ENCODE measurements around the gene GMPR2. TPM values are rescaled to one million over a fixed set of nuclear protein-coding genes. Genes with fewer than 3 reads are reported as not detected.

Gene GMPR2
- total and polyA plus RNA-seq, 2 of the 13 experiments (the other 11 are each of a cell fraction or from before 2014, with no cell fraction given): 210 to 273 TPM

- TF ChIP-seq KLF12 (CRISPR knock-in tag; IDR thresholded peaks at IDR 0.05; ENCODE audit: borderline replicate concordance) (peak; percentile 98), REPIN1 (CRISPR knock-in tag; IDR thresholded peaks at IDR 0.05; ENCODE audit: borderline replicate concordance, low read depth) (peak; percentile 93), AGO2 (optimal IDR thresholded peaks at IDR 0.05; ENCODE audit: low read depth, low read length) (peak; percentile 21), ARHGAP35 (CRISPR knock-in tag; IDR thresholded peaks at IDR 0.05; ENCODE audit: borderline replicate concordance) (peak; percentile 21), ZNF652 (CRISPR knock-in tag; IDR thresholded peaks at IDR 0.05; ENCODE audit: borderline replicate concordance, low read depth) (0 out of 2 replicates have a peak, but pooled peaks have one; percentile 28), NR2F6 (IDR thresholded peaks at IDR 0.05) (no peak; the same call in 1 of the 2 replicates), NR2F6 (CRISPR knock-in tag; IDR thresholded peaks at IDR 0.05) (no peak; the same call in 1 of the 2 replicates), ZNF333 (CRISPR knock-in tag; IDR thresholded peaks at IDR 0.05; ENCODE audit: borderline replicate concordance) (peak; percentile 98), REL (CRISPR knock-in tag; conservative IDR thresholded peaks at IDR 0.05) (peak; percentile 92), FOXO1 (CRISPR knock-in tag; IDR thresholded peaks at IDR 0.05) (peak; percentile 87), ZNF703 (CRISPR knock-in tag; IDR thresholded peaks at IDR 0.05; ENCODE audit: borderline replicate concordance) (no peak), KMT2A (CRISPR knock-in tag; IDR thresholded peaks at IDR 0.05) (peak; percentile 73), ZNF331 (CRISPR knock-in tag; IDR thresholded peaks at IDR 0.05) (no peak; the same call in 1 of the 2 replicates), ATF4 (CRISPR knock-in tag; IDR thresholded peaks at IDR 0.05) (peak in 1 of 2 experiments; percentile 73; a peak in 1 of 4 replicates), KLF9 (CRISPR knock-in tag; IDR thresholded peaks at IDR 0.05; ENCODE audit: low read depth) (no peak; the same call in 1 of the 2 replicates), MYC (CRISPR knock-in tag; IDR thresholded peaks at IDR 0.05; ENCODE audit: borderline replicate concordance) (peak; percentile 97), SNAPC4 (CRISPR knock-in tag; IDR thresholded peaks at IDR 0.05) (no peak; the same call in none of the 2 replicates), JDP2 (CRISPR knock-in tag; IDR thresholded peaks at IDR 0.05; ENCODE audit: borderline replicate concordance) (no peak; the same call in 1 of the 2 replicates), GRHL1 (CRISPR knock-in tag; conservative IDR thresholded peaks at IDR 0.05) (no peak), HHEX (CRISPR knock-in tag; IDR thresholded peaks at IDR 0.05) (peak; percentile 32; the same call in 1 of the 2 replicates), ZNF878 (CRISPR knock-in tag; IDR thresholded peaks at IDR 0.05) (no peak)
Measured at GRCh38 chr14:24232645-24233537, at the start of gene GMPR2 (continued).
